ENCODE data around the gene UBXN6.

Gene UBXN6

DNA sequence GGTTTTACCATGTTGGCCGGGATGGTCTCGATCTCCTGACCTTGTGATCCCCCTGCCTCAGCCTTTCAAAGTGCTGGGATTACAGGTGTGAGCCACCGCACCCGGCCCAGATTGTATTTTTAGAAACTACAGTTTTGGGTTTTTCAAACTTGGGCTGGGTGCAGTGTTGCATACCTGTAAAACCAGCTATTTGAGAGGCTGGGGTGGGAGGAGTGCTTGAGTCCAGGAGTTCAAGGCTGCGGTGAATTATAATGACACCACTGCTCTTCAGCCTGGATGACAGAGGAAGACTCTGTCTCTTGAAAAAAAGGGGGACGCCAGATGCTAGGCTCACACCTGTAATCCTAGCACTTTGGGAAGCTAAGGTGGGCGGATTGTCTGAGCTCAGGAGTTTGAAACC lies 51.0 kb downstream of the UBXN6 start:
- Histone ChIP-seq H3K4me2 (ENCODE audit: low read length) (no peak overlapping the region), H3K36me3 (ENCODE audit: insufficient read depth, low read length) (peaks cover 16% of the 10 kb centered on the region), H3K9me3 (replicated peaks; ENCODE audit: low read length) (no peaks in the 10 kb centered on the region), H3K4me1 (ENCODE audit: control insufficient read depth, insufficient read depth, low read length) (peaks cover 17% of the 10 kb centered on the region), H3K4me3 (ENCODE audit: low read length) (no peak overlapping the region), H3K27me3 (ENCODE audit: control insufficient read depth, insufficient read depth, low read length) (no peaks in the 10 kb centered on the region), H3K9ac (ENCODE audit: low read depth, low read length) (no peak overlapping the region)

- H3K9ac ChIP-seq (ENCODE audit: low read depth, low read length) = no peak overlapping the region
- H3K36me3 ChIP-seq (ENCODE audit: insufficient read depth, low read length) = peaks cover 16% of the 10 kb centered on the region
- H3K27me3 ChIP-seq (ENCODE audit: control insufficient read depth, insufficient read depth, low read length) = no peaks in the 10 kb centered on the region
Measured at GRCh38 chr19:4405977-4406376, 51.6 kb downstream of the UBXN6 start.

DNA sequence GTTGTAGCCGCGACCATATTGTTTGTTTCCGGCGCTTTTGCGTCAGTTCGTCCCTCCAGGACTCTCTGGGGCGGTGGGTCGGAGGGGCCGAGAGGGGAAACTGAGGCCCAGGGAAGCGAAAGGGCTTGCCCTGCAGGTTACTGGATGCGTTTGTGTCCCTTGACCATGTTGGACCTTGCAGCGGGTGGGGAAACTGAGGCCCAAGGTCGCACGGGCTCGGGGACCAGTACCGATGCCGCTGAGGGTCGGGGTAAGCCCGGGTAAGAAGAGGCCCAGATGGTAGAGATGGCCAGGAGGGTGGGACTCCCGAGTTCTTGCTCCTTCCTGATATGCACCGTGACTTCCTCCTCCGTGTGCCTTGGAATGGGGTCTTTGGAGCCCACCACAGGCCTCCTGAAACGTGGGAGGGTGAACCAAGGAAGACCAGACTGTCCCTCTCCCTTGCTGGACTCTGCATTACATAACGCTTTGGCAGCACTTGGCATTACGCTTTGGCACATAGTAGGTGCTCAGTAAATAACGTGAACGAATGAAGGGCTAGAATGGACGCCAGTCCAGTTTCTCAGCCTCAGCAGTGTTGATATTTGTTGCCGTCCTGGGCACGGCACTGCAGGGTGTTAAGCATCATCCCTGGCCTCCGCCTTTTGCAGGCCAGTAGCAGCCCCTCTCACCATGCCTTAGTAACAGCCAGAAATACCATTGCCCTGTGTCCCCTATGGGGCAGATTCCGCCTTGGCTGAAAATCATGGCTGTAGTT lies 54.4 kb downstream of the UBXN6 start:
- H3K9me3 ChIP-seq (replicated peaks; ENCODE audit: low read length) = no peaks in the 10 kb centered on the region
- peak overlapping the region; percentile 89 for H3K4me2 ChIP-seq (ENCODE audit: low read length)
- peaks cover 22% of the 10 kb centered on the region for H3K4me1 ChIP-seq (ENCODE audit: control insufficient read depth, insufficient read depth, low read length)
- peak overlapping the region; percentile 77 for H3K4me3 ChIP-seq (ENCODE audit: low read length)
- H3K27me3 ChIP-seq (ENCODE audit: control insufficient read depth, insufficient read depth, low read length) = no peaks in the 10 kb centered on the region
- peak overlapping the region; percentile 94 for H3K9ac ChIP-seq (ENCODE audit: low read depth, low read length)
- H3K36me3 ChIP-seq (ENCODE audit: insufficient read depth, low read length) = peaks cover 4% of the 10 kb centered on the region

More at GRCh38 chr19:4405977-4406376, 51.6 kb downstream of the UBXN6 start:
- no peaks in the 10 kb centered on the region for H3K9me3 ChIP-seq (replicated peaks; ENCODE audit: low read length)
- H3K4me1 ChIP-seq (ENCODE audit: control insufficient read depth, insufficient read depth, low read length) = peaks cover 18% of the 10 kb centered on the region
- H3K4me3 ChIP-seq (ENCODE audit: low read length) = no peak overlapping the region
- H3K4me2 ChIP-seq (ENCODE audit: low read length) = no peak overlapping the region

DNA sequence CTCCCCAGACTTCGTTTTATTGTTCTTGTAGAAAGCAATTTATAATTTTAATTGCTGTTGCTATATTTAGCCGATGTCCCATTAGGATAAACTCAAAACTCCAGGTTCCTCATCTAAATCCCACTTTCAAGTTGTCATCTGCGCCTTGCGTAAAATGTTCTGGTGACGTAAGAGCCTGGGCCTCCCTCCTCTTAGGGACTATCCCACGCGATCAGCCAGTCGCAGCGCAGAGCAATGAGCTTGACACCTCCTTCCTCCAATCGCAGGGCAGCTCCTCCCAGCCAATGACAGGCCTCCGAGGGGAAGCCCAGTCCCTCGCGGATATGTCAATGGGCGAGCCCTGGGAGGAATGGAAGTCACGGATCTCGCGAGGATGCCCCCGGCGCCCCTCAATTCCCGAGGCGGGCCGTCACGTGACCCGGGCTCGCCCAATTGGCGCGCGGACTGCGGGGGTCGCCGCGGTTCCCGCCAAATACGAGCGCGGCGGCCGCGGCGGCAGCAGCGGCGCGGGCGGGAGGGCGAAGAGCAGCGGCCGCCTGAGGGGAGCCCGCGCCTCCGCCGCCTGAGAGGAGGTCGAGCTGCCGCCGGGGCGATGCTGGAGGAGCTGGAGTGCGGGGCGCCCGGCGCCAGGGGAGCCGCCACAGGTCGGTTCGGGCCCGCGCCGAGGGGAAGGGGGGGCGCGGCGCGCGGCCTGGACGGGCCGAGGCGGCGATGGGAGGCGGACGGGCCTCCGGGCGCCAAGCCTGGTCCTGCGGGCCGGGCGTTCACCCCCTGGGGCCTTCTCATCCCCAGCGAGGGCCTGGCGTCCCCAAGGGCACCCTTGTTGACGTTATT lies 55.2 kb downstream of the UBXN6 start, which contains the start of gene CHAF1A:
Gene CHAF1A, plus strand, starts transcription at position 470 of the 834 bp plus-strand sequence. Its CDS starts 123 bp downstream, at position 593.
- peaks cover 25% of the 10 kb centered on the region for H3K4me1 ChIP-seq (ENCODE audit: control insufficient read depth, insufficient read depth, low read length)
- peak within 1 kb of the TSS; percentile 94 for H3K9ac ChIP-seq (ENCODE audit: low read depth, low read length)
- peak within 1 kb of the TSS; percentile 89 for H3K4me2 ChIP-seq (ENCODE audit: low read length)
- no peaks in the 10 kb centered on the region for H3K9me3 ChIP-seq (replicated peaks; ENCODE audit: low read length)
- peaks cover 11% of the 10 kb centered on the region for H3K36me3 ChIP-seq (ENCODE audit: insufficient read depth, low read length)
- no peaks in the 10 kb centered on the region for H3K27me3 ChIP-seq (ENCODE audit: control insufficient read depth, insufficient read depth, low read length)
- peak within 1 kb of the TSS; percentile 77 for H3K4me3 ChIP-seq (ENCODE audit: low read length)

DNA sequence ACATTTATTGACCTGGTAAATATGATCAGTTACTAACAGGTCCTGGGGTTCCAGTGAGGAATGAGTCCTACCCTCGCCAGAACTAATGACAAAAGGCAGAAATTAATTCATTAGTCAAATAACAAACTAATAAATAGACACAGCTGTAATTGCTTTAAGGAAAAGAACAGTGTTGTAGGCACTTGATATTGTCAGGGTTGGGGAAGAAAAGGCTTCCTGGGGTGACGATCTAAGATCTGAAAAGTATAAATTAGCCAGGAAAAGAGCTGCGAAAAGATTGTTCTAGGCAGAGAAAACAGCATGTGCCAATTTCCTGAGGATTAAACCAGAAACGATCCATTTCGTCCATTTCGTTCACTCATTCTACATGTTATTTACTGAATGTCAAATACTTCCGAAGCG lies 55.8 kb downstream of the UBXN6 start:
- Histone ChIP-seq H3K27me3 (ENCODE audit: control insufficient read depth, insufficient read depth, low read length) (no peaks in the 10 kb centered on the region), H3K9ac (ENCODE audit: low read depth, low read length) (peak overlapping the region; percentile 82), H3K4me1 (ENCODE audit: control insufficient read depth, insufficient read depth, low read length) (peaks cover 31% of the 10 kb centered on the region), H3K9me3 (replicated peaks; ENCODE audit: low read length) (no peaks in the 10 kb centered on the region), H3K4me3 (ENCODE audit: low read length) (peak overlapping the region; percentile 60), H3K36me3 (ENCODE audit: insufficient read depth, low read length) (peaks cover 18% of the 10 kb centered on the region), H3K4me2 (ENCODE audit: low read length) (peak overlapping the region; percentile 78)

GRCh38 chr19:4400135-4400936 lies 57.3 kb downstream of the UBXN6 start, which contains the start of gene SH3GL1:
Gene SH3GL1, minus strand, starts transcription at chr19:4400547. Its CDS starts 179 bp downstream, at chr19:4400368.
- Histone ChIP-seq H3K9ac (ENCODE audit: low read depth, low read length) (peak within 1 kb of the TSS; percentile 98), H3K4me1 (ENCODE audit: control insufficient read depth, insufficient read depth, low read length) (peaks cover 35% of the 10 kb centered on the region), H3K4me3 (ENCODE audit: low read length) (peak within 1 kb of the TSS; percentile 76), H3K36me3 (ENCODE audit: insufficient read depth, low read length) (peaks cover 23% of the 10 kb centered on the region), H3K4me2 (ENCODE audit: low read length) (peak within 1 kb of the TSS; percentile 86), H3K27me3 (ENCODE audit: control insufficient read depth, insufficient read depth, low read length) (no peaks in the 10 kb centered on the region), H3K9me3 (replicated peaks; ENCODE audit: low read length) (no peaks in the 10 kb centered on the region)

- H3K36me3 ChIP-seq (ENCODE audit: insufficient read depth, low read length) = peaks cover 29% of the 10 kb centered on the region
- H3K4me1 ChIP-seq (ENCODE audit: control insufficient read depth, insufficient read depth, low read length) = peaks cover 41% of the 10 kb centered on the region
- H3K9me3 ChIP-seq (replicated peaks; ENCODE audit: low read length) = no peaks in the 10 kb centered on the region
- peak overlapping the region; percentile 76 for H3K4me3 ChIP-seq (ENCODE audit: low read length)
- peak overlapping the region; percentile 98 for H3K9ac ChIP-seq (ENCODE audit: low read depth, low read length)
- peak overlapping the region; percentile 86 for H3K4me2 ChIP-seq (ENCODE audit: low read length)
- H3K27me3 ChIP-seq (ENCODE audit: control insufficient read depth, insufficient read depth, low read length) = no peaks in the 10 kb centered on the region
Measured at GRCh38 chr19:4399812-4400134, 57.8 kb downstream of the UBXN6 start.

GRCh38 chr19:4396949-4397783 lies 60.4 kb downstream of the UBXN6 start:
- Histone ChIP-seq H3K4me1 (ENCODE audit: control insufficient read depth, insufficient read depth, low read length) (peaks cover 44% of the 10 kb centered on the region), H3K9me3 (replicated peaks; ENCODE audit: low read length) (no peaks in the 10 kb centered on the region), H3K9ac (ENCODE audit: low read depth, low read length) (peak overlapping the region; percentile 42), H3K36me3 (ENCODE audit: insufficient read depth, low read length) (peaks cover 35% of the 10 kb centered on the region), H3K27me3 (ENCODE audit: control insufficient read depth, insufficient read depth, low read length) (no peaks in the 10 kb centered on the region), H3K4me3 (ENCODE audit: low read length) (peak overlapping the region; percentile 46), H3K4me2 (ENCODE audit: low read length) (peak overlapping the region; percentile 67)

Data from skeletal muscle satellite cell (primary cell).